Tibial artery (tissue), 4 donors: ENCODE results near the gene ZCCHC7.

Experiments used
- DNase-seq, 2 donors: peaks; one replicate each; pipeline ENCODE4 v3.0.0-alpha.2; 2019
- H3K27ac ChIP-seq, 2 donors: fragments of 200-600 bp; sonication (generic) in 1 of 2; 1 replicate in 1 of 2; 2 replicates in 1 of 2; pipeline ENCODE4 v1.5.1; 2018 to 2019; ENCODE audit warnings: mild to moderate bottlenecking in 1 of 2
- H3K27me3 ChIP-seq, 2 donors: fragments of 200-600 bp; sonication (generic) in 1 of 2; one replicate each; pipeline versions ENCODE4 v1.5.1 to v1.6.0; 2016 to 2019
- H3K36me3 ChIP-seq, 3 donors: fragments of 200-600 bp; sonication (generic) in 2 of 3; one replicate each; pipeline ENCODE4 v1.5.1; 2016 to 2019; ENCODE audit warnings: mild to moderate bottlenecking in 2 of 3
- H3K4me1 ChIP-seq, 4 donors: fragments of 200-600 bp; sonication (generic) in 2 of 4; 1 replicate in 3 of 4; 2 replicates in 1 of 4; pipeline ENCODE4 v1.5.1; 2016 to 2019
- H3K4me3 ChIP-seq, 2 donors: fragments of 200-600 bp; sonication (generic) in 1 of 2; 1 replicate in 1 of 2; 2 replicates in 1 of 2; pipeline ENCODE4 v1.5.1; 2018 to 2019; ENCODE audit warnings: mild to moderate bottlenecking in 2 of 2
- H3K9me3 ChIP-seq, 3 donors: fragments of 200-600 bp; sonication (generic) in 1 of 3; one replicate each; pipeline ENCODE4 v1.5.1; 2016 to 2019
- CTCF ChIP-seq, 2 experiments: fragments of 200-600 bp in 1 of 2; fragments of 450-650 bp in 1 of 2; IDR thresholded peaks; one replicate each; pipeline ENCODE4 v1.5.1; 2017 to 2019; ENCODE audit warnings: antibody characterized with exemption in 2 of 2, mild to moderate bottlenecking in 1 of 2, moderate library complexity in 1 of 2
- intact Hi-C: fragments of 100-400 bp; cut with DNase I; formaldehyde crosslinking; loops from one replicate; pipeline ENCODE4 v1.15.0; 2023; ENCODE audit warnings: low total_unique reads

Gene ZCCHC7

GRCh38 chr9:37146410-37146809 is 26.0 kb downstream of the ZCCHC7 start:
- Histone ChIP-seq H3K27ac (no peak overlapping the region), H3K9me3 (no peaks in the 10 kb centered on the region), H3K27me3 (no peaks in the 10 kb centered on the region), H3K4me1 (no peaks in the 10 kb centered on the region), H3K36me3 (no peaks in the 10 kb centered on the region), H3K4me3 (no peak overlapping the region)
- DNase-seq: no peak
- TF ChIP-seq CTCF (IDR thresholded peaks at IDR 0.05): no peak
- intact Hi-C loops: no loop called here

- no peak for DNase-seq
- H3K27me3 ChIP-seq: no peaks in the 10 kb centered on the region
- H3K9me3 ChIP-seq: no peaks in the 10 kb centered on the region
- intact Hi-C loops: no loop called here
- peaks cover 0 to 1% (median 0%) of the 10 kb centered on the region in 3 donors for H3K36me3 ChIP-seq
- H3K4me1 ChIP-seq: no peaks in the 10 kb centered on the region
- no peak overlapping the region for H3K4me3 ChIP-seq
- no peak overlapping the region for H3K27ac ChIP-seq
- no peak for TF ChIP-seq CTCF (IDR thresholded peaks at IDR 0.05)
Observed at GRCh38 chr9:37148181-37148580, 27.8 kb downstream of the ZCCHC7 start.

GRCh38 chr9:37149666-37150308 is 29.4 kb downstream of the ZCCHC7 start:
- no peaks in the 10 kb centered on the region for H3K9me3 ChIP-seq
- H3K36me3 ChIP-seq: peaks cover 0 to 13% (median 0%) of the 10 kb centered on the region in 3 donors
- H3K4me1 ChIP-seq: no peaks in the 10 kb centered on the region
- TF ChIP-seq CTCF (IDR thresholded peaks at IDR 0.05): no peak
- intact Hi-C loops: no loop called here
- H3K27me3 ChIP-seq: no peaks in the 10 kb centered on the region
- no peak overlapping the region for H3K4me3 ChIP-seq
- no peak for DNase-seq
- no peak overlapping the region for H3K27ac ChIP-seq

- no peak overlapping the region for H3K27ac ChIP-seq
- H3K4me3 ChIP-seq: no peak overlapping the region
- TF ChIP-seq CTCF (IDR thresholded peaks at IDR 0.05): no peak
- no peaks in the 10 kb centered on the region for H3K4me1 ChIP-seq
- peaks cover 0 to 13% (median 0%) of the 10 kb centered on the region in 3 donors for H3K36me3 ChIP-seq
- DNase-seq: no peak
- intact Hi-C loops: no loop called here
- H3K9me3 ChIP-seq: no peaks in the 10 kb centered on the region
- no peaks in the 10 kb centered on the region for H3K27me3 ChIP-seq
Observed at GRCh38 chr9:37150415-37150814, 30.0 kb downstream of the ZCCHC7 start.

GRCh38 chr9:37151812-37152211 is 31.4 kb downstream of the ZCCHC7 start:
- Histone ChIP-seq H3K4me3 (no peak overlapping the region), H3K27me3 (no peaks in the 10 kb centered on the region), H3K4me1 (no peaks in the 10 kb centered on the region), H3K27ac (no peak overlapping the region), H3K36me3 (peaks cover 0 to 13% (median 0%) of the 10 kb centered on the region in 3 donors), H3K9me3 (no peaks in the 10 kb centered on the region)
- intact Hi-C loops: no loop called here
- DNase-seq: no peak
- no peak for TF ChIP-seq CTCF (IDR thresholded peaks at IDR 0.05)

- Histone ChIP-seq H3K4me3 (no peak overlapping the region), H3K36me3 (peaks cover 0 to 13% (median 0%) of the 10 kb centered on the region in 3 donors), H3K27ac (no peak overlapping the region), H3K9me3 (no peaks in the 10 kb centered on the region), H3K27me3 (no peaks in the 10 kb centered on the region), H3K4me1 (no peaks in the 10 kb centered on the region)
- no peak for DNase-seq
- intact Hi-C loops: no loop called here
- no peak for TF ChIP-seq CTCF (IDR thresholded peaks at IDR 0.05)
Observed at GRCh38 chr9:37152365-37152764, 32.0 kb downstream of the ZCCHC7 start.
